Stimulated activated naive CD8-positive, alpha-beta T cell treated with anti-CD3 and anti-CD28 coated beads, Interleukin-15, amount 100 ng/mL, for 72 hours (primary cell): Measurements from ENCODE around the gene PPP1R1B.
A peak's percentile ranks its signal among the peaks of the same experiment; 100 is the strongest.

ENCODE experiments used
- ATAC-seq: fragments of 150-1000 bp; cut with Tn5 transposase; 2 replicates; pipeline ENCODE4 v1.10.0; 2021; ENCODE audit warnings: mild to moderate bottlenecking, moderate library complexity
- DNase-seq, 2 donors: peaks; one replicate each; pipeline ENCODE4 v3.0.0; 2021 to 2022
- H3K27ac Mint-ChIP-seq, 2 donors: one replicate each; pipeline ENCODE4 v1.8.0; 2022; ENCODE audit warnings: mild to moderate bottlenecking in 2 of 2, mixed read lengths in 2 of 2, moderate library complexity in 2 of 2
- H3K27me3 Mint-ChIP-seq: one replicate; pipeline ENCODE4 v1.8.0; 2022; ENCODE audit warnings: mixed read lengths
- H3K4me1 Mint-ChIP-seq: one replicate; pipeline ENCODE4 v1.8.0; 2022; ENCODE audit warnings: mild to moderate bottlenecking, mixed read lengths
- H3K4me3 Mint-ChIP-seq, 2 donors: one replicate each; pipeline ENCODE4 v1.8.0; 2022; ENCODE audit warnings: mild to moderate bottlenecking in 2 of 2, mixed read lengths in 2 of 2, moderate library complexity in 1 of 2
- H3K9me3 Mint-ChIP-seq, 2 donors: one replicate each; pipeline ENCODE4 v1.8.0; 2022; ENCODE audit warnings: mixed read lengths in 2 of 2

PPP1R1B gene

DNA sequence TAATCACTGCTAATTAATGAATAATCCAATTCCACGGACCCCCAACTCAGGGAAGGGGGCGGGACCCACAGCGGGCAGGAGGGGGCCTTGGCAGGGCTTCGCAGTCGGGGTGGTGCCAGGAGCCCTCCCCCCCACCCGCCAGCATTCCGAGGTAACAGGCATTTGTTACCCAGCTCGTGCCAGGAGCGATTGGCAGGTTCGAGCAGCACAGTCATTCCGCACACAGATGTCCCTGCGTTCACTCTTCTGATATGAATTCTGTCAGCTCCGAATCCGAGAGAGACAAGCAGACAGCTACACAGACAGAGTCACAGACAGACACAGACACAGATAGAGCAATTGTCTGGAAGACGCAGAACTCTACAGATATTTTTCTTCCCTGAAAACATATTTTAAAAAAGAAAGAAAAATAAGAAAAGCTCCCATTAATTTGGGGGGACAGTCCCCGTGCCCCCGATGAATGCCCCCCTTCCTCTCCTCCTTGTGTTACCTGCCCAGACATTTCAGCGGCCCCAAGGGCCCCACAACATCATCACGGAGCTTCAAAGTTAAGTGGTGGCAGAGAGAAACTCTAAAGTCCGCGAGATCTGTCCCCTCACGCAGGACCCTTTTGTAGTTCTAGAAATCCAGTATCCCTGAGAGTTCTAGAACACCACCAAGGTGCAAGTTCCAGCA lies 29.2 kb upstream of the PPP1R1B start:
- peaks cover 99% of the 10 kb centered on the region for H3K27me3 Mint-ChIP-seq
- peaks cover 35% of the 10 kb centered on the region for H3K4me1 Mint-ChIP-seq
- no peak overlapping the region for H3K27ac Mint-ChIP-seq
- ATAC-seq = peak; percentile 43
- no peak overlapping the region for H3K4me3 Mint-ChIP-seq
- no peaks in the 10 kb centered on the region for H3K9me3 Mint-ChIP-seq
- DNase-seq = no peak

DNA sequence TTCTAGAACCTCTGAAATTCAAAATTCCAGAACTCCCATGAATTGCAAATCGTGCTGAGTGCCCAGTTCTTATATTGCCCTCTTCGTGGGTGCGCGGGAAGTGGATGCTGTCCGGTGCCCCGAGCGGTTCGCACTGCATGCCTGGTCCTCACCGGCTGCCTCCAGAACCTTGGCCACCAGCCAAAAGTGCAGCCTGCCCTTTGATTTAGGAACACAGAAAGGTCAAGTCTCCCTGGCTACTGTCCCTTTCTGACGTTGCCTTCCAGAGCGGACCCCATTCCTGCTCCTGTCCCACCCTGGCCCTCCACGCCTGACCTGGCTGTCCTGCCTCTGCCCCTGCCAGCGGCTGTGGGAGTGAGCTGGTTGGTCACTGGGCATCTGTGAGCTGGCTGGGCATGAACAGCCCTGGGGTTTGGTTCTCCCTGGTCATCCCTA lies 28.7 kb upstream of the PPP1R1B start:
- no peaks in the 10 kb centered on the region for H3K9me3 Mint-ChIP-seq
- no peak for ATAC-seq
- DNase-seq = no peak
- H3K27ac Mint-ChIP-seq = no peak overlapping the region
- H3K27me3 Mint-ChIP-seq = peaks cover 99% of the 10 kb centered on the region
- H3K4me3 Mint-ChIP-seq = no peak overlapping the region
- peaks cover 37% of the 10 kb centered on the region for H3K4me1 Mint-ChIP-seq

DNA sequence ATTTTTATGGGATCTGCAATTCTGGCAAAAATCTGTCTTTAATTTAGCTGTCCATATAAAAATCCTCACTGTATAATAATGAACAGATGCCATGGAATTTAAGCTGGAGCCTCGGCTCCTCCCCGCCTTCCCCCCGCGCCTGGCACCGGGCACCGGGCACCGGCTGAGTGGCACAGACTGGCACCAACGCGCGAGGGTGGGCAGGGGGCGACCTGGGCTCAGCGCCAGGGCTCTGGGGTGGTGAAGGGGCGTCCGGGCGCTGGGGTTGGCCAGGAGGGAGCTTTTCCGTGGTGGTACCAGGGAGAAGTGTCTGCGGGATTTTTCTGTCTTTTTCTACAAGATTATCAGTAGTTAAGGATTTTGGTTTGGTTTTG lies 28.1 kb upstream of the PPP1R1B start:
- Mint-ChIP-seq H3K9me3 (no peaks in the 10 kb centered on the region), H3K27me3 (peaks cover 99% of the 10 kb centered on the region), H3K4me1 (peaks cover 42% of the 10 kb centered on the region), H3K4me3 (no peak overlapping the region), H3K27ac (no peak overlapping the region)
- no peak for ATAC-seq
- no peak for DNase-seq

DNA sequence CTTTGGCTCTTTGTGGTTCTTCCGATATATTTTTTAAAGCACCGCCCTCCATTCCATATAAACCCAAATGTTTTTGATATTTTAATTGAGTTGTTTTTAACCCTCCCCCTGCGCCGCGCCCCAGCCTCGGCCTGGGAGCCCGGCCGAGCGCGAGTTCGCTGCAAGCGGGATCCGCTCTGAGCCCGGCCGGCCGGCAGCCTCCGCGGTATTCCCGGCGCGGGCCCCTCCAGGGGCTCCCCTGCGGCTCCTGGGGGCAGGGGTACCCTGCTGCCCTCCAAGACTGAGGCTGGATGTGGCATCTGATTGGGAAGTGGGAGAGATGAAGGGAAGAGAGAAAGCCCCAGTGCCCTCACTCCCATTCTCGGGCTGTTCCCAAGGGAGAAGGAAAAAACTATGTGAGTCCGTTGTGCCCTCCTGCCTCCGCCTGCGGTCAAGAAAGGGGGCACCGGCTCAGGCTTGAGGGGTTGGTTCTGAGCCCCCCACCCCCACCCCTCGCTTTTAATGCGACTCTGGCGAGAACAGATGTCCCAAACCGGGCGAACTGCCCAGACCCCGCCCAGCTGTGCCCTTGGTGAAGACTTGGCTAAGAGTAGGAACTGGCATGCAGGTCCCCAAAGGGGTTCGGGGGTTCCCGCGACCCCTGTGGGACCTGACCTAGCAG lies 27.6 kb upstream of the PPP1R1B start:
- DNase-seq = no peak
- H3K4me3 Mint-ChIP-seq = peak overlapping the region in 1 of 2 donors; percentile 24
- no peaks in the 10 kb centered on the region for H3K9me3 Mint-ChIP-seq
- peaks cover 45% of the 10 kb centered on the region for H3K4me1 Mint-ChIP-seq
- no peak for ATAC-seq
- peaks cover 100% of the 10 kb centered on the region for H3K27me3 Mint-ChIP-seq
- no peak overlapping the region for H3K27ac Mint-ChIP-seq

DNA sequence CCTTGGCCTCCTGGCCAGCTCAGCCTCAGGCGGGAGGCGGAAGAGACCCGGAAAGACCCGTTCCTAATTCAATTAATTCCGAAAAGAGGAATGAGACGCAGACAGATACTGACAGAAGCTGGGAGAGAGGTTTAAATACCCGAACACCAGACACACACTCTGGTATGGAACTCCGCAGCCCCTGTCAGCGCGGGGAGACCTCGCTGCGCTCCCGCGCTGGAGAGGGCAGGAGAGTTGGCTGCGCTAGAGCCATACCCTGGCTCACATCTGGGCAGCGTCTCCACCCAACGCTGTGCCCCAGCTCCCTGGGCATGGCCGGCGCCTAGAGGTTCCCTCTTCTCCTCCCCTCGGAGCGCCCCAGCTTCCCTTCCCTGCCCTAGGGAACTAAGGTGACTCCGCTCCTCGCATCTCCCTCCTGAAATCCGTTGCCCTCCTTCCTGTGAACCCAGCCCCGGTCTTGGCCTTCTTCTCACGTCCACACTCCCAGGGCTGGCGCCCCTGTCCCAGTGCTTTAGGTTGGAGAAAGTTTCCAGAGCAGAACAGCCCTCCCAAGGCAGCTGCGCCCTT lies 27.0 kb upstream of the PPP1R1B start:
- Mint-ChIP-seq H3K27ac (no peak overlapping the region), H3K9me3 (no peaks in the 10 kb centered on the region), H3K4me1 (peaks cover 48% of the 10 kb centered on the region), H3K4me3 (peak overlapping the region in 1 of 2 donors; percentile 3), H3K27me3 (peaks cover 100% of the 10 kb centered on the region)
- ATAC-seq (no peak), DNase-seq (no peak)

DNA sequence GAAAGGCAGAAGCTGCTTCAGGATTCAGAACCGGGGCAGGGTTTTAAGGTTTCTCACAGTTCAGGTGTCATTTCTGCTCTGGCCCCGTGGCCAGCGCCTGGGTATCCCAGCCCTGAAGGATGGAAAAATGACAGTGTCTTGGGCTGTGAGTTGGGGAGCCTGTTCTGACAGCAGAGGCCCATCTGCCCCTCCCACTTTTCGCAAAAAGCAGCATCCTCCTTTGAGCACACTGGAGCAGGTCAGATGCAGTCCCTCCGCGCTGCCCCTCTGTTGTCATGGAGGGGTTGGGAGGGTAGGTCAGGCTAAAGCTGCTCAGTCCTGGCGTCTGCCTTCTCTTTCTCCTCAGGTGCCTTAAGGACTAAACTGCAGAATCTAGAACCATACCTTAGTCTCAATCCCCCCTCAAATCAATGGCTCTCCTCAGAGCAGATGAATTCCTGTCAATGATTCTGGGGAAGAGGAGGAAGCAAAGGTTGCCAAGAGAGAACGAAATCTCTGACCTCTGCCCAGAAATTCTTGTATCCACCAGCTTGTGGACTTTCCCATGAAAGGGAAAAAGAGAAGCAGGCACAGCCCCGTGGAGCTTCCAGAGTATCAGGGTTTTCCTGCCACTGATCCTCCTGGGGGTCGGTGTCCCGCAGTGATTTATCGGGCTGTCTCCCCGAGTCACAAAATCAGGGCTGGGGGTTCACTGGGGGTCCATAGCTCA lies 26.3 kb upstream of the PPP1R1B start:
- H3K4me3 Mint-ChIP-seq = no peak overlapping the region
- DNase-seq (no peak), ATAC-seq (no peak)
- peaks cover 55% of the 10 kb centered on the region for H3K4me1 Mint-ChIP-seq
- H3K27ac Mint-ChIP-seq = no peak overlapping the region
- peaks cover 100% of the 10 kb centered on the region for H3K27me3 Mint-ChIP-seq
- H3K9me3 Mint-ChIP-seq = no peaks in the 10 kb centered on the region

DNA sequence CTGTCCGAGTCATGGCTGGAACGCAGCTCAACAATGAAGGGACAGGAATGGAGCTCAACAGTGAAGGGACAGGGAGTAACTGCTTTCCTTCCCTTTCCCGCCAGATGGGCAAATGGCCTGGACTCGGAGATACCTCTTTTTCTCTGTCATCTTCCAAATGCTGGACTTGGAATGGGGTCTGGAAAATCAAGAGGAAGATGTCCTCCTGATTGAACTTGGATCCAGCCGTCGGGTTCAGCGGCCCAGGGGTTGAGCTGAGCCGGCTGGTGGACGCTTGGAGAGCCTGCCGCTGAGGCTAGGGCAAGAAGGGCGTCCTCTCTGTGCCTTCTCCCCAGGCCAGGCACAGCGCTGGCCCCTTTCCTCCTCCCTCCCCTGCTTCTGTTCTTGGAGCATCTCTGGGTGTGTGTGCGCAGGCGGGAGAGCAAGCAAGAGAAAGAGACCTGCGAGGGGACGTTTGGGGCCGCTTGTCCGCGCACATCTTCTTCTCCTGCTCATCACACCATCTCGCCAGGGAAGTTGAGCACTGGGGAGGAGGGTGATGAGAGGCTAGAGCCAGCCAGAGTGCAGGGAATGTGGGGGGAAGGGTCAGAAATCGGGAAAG lies 25.7 kb upstream of the PPP1R1B start:
- DNase-seq = no peak
- H3K27ac Mint-ChIP-seq = no peak overlapping the region
- H3K4me1 Mint-ChIP-seq = peaks cover 59% of the 10 kb centered on the region
- H3K9me3 Mint-ChIP-seq = no peaks in the 10 kb centered on the region
- peaks cover 100% of the 10 kb centered on the region for H3K27me3 Mint-ChIP-seq
- ATAC-seq = no peak
- no peak overlapping the region for H3K4me3 Mint-ChIP-seq

DNA sequence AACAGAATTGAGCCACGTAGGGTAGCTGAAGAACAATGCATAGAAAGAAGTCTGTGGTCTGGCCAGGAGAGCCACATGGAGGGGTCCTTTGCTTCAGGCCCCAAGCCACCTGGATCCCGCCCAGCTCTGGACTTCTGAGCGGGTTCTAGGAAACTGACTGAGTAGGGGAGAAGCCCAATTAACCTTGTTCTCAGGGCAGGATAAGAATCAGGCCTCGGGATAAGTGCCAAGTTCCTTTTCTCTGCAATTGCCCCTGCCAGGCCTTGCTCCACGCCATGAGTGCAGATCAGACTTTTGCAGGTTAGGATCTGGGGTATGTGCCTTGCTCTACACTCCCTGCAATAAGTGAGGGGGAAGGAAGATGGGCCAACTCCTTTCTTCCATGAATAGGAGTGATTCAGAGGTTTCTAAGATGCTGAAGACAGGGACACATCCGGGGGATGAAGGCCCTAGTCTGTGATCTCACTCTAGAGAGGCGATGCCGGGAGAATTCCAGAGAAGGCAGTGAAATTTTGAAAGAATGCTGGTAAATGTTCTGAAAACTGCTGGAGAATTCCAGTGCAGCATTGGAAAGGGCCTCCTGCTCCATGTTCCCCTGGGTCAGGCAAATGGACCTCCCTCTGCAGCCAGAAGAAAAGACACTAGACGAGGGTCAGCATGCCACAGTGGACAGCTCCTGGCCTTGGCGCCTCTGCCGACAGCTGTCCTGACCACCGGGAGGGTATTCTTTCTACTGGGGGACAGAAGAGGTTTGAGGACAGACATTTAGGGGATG lies 24.8 kb upstream of the PPP1R1B start:
- no peak for ATAC-seq
- Mint-ChIP-seq H3K27ac (no peak overlapping the region), H3K9me3 (no peaks in the 10 kb centered on the region), H3K27me3 (peaks cover 100% of the 10 kb centered on the region), H3K4me3 (no peak overlapping the region), H3K4me1 (peaks cover 62% of the 10 kb centered on the region)
- DNase-seq = no peak

DNA sequence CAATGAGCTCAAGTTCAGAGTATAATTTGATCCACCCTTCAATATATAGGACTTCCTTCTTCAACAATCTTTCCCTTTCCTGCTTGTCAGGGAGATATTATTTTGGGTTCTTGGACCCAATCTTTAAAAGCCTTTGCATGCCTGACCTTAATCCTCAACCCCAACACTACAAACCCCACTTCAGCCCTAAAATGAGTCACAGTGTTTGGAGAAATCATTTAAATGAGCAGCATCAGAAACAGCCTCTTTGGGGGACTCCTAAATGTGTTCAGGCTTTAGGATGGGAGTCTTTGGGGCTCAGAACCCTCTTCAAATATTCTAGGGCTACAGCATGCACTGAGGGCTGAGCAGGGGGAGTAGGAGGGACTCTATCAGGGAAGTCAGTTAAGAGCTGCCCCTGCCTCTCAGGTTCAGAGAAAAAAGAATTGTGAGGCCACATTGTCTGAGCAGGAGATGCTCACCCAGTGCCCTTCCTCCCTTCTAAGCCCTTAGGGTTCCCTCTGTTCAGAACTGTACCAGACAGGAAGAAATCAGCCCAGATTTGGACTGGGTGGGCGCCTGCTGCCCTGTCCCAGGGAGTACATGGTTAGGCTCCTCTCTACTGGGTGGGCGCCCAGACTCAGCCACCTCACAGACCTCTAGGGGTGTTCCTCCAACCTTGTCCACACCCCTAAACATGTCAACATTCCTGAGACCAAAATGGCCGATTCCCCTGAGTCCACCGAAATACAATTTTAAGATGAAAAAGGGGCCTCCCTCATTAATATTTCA lies 24.0 kb upstream of the PPP1R1B start:
- H3K9me3 Mint-ChIP-seq = no peaks in the 10 kb centered on the region
- peaks cover 66% of the 10 kb centered on the region for H3K4me1 Mint-ChIP-seq
- DNase-seq (no peak), ATAC-seq (no peak)
- H3K27me3 Mint-ChIP-seq = peaks cover 100% of the 10 kb centered on the region
- H3K4me3 Mint-ChIP-seq = no peak overlapping the region
- no peak overlapping the region for H3K27ac Mint-ChIP-seq

DNA sequence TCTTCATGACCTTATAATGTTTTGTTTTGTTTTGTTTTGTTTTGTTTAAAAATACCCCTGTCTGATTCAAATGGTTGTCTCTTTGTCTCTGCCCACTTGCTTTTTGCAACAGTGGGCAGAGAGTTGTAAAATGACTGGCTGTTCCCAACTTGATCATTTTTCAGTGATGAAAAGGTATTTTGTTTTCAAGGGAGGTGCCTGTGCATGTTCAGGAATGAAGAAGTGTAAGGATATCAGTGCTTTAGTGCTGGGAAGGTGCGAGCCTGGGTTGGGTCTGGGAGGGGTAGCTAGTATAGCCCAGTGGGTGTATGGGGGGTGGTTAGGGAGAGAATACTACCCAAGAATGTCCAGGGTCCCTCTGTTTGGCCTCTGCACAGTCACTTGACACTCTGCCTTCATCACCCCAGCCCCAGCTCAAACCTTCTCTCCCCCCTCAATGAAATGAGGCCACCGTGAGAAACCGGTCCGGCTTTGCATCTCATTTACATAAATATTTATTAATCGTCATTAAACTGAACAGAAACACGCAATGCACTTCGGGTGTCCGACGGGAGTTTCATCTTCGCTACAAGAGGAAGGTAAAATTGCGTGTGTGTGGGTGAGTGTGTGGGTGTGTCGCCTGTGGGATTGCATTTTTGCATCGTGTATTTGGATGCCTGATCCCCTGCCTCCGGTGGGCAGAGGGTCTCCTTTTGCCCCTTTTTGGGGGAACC lies 23.3 kb upstream of the PPP1R1B start:
- no peak for DNase-seq
- H3K27ac Mint-ChIP-seq = no peak overlapping the region
- peak overlapping the region in 1 of 2 donors; percentile 16 for H3K4me3 Mint-ChIP-seq

DNA sequence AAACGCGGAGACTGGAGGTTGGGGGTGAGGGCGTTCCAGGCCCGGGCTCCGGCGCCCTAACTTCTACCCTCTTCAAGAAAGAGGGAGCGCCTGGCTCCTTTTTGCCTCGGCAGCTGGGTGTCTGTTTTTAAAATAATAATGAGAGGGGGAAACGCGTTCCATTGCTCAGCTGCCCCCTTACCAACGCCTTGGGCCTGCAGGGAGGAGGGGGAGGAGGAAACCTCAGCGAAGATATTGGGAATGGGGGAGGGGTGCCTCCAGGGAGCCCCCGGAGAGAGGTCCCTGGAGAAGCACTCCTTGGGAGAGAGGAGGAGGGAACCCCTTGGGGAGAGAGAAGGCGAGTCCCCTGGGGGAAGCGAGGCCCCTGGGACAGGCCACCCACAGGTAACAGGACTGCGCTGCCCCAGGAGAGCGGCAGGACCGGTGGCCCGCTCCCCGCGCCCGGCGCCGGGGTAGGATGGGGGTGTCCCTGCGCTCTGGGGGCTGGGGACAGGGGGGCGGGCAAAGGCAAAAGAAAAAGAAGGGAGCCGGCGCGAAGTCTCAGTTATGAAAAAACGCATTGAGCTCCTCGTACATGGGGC lies 21.8 kb upstream of the PPP1R1B start:
- Mint-ChIP-seq H3K9me3 (no peaks in the 10 kb centered on the region), H3K27ac (no peak overlapping the region), H3K4me1 (peaks cover 48% of the 10 kb centered on the region), H3K27me3 (peaks cover 100% of the 10 kb centered on the region), H3K4me3 (peak overlapping the region; percentile 49 to 61)
- DNase-seq (no peak), ATAC-seq (no peak)

More for the DNA sequence above, 23.3 kb upstream of the PPP1R1B start:
- H3K9me3 Mint-ChIP-seq = no peaks in the 10 kb centered on the region
- H3K4me1 Mint-ChIP-seq = peaks cover 60% of the 10 kb centered on the region
- ATAC-seq = no peak
- H3K27me3 Mint-ChIP-seq = peaks cover 100% of the 10 kb centered on the region

DNA sequence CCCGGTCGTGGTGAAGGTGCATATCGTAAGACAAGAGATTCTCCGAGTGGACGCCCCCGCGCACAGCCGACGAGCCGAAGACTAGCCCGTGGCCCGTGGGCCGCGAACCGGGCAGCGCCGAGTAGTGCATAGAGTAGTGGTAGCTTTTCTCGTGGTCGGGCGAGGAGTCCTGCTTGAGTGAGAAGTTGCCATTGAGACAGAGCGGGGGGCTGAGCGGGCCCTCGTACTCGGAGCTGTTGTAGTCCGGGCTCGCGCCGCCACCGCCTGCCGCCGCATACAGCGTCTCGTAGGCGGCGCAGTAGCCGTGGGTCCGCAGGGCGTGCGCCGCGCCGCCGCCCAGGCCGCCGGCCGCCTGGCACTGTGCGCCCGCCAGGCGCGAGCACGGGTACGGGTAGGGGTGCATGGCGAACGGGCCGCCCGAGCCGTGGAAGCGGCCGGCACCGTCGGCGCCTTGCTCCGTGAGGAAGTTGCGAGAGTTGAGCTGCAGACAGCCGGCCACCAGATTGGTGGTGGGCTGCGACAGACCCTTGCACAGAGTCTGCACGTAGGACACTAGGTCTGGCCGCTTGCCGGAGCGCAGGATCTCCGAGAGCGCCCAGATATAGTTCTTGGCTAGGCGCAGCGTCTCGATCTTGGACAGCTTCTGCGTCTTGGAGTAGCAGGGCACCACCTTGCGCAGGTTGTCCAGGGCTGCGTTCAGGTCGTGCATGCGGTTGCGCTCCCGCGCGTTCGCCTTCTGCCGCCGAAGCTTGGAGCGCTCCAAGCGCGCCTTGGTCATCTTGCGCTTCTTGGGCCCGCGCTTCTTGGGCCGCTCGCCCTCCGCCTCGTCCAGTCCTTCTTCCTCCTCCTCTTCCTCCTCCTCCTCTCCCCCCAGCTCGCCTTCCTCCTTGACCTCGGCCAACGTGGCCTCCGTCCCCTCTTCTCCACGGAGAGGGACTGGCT lies 21.0 kb upstream of the PPP1R1B start:
- H3K9me3 Mint-ChIP-seq = no peaks in the 10 kb centered on the region
- DNase-seq (no peak), ATAC-seq (peak; percentile 24)
- H3K4me3 Mint-ChIP-seq = peak overlapping the region; percentile 51 to 56
- H3K4me1 Mint-ChIP-seq = peaks cover 44% of the 10 kb centered on the region
- H3K27me3 Mint-ChIP-seq = peaks cover 97% of the 10 kb centered on the region
- H3K27ac Mint-ChIP-seq = no peak overlapping the region
